HepG2 (cell line): ENCODE results near the gene SMIM36. TPM values are rescaled to one million over a fixed set of nuclear protein-coding genes. Genes with fewer than 3 reads are reported as not detected.
A peak's percentile ranks its signal among the peaks of the same experiment; 100 is the strongest.

Source experiments
- CBFB ChIP-seq: sonication (generic); formaldehyde crosslinking; IDR thresholded peaks from 2 replicates; pipeline ENCODE4 v1.4.0; 2020; ENCODE audit warnings: missing genetic modification reagents
- GABPA ChIP-seq, 2 experiments: IDR thresholded peaks; 2 replicates each; pipeline ENCODE4 v1.6.1; 2011 to 2016; ENCODE audit warnings: low read depth in 2 of 2, low read length in 1 of 2, missing biosample characterization in 1 of 2, missing genetic modification characterization in 1 of 2
- MEF2D ChIP-seq: sonication (generic); formaldehyde crosslinking; IDR thresholded peaks from 2 replicates; pipeline ENCODE4 v1.5.1; 2020; ENCODE audit warnings: mild to moderate bottlenecking, missing genetic modification reagents
- NFYB ChIP-seq: sonication (generic); formaldehyde crosslinking; IDR thresholded peaks from 2 replicates; pipeline ENCODE4 v1.4.0; 2020; ENCODE audit warnings: missing genetic modification reagents
- SRF ChIP-seq: IDR thresholded peaks from 2 replicates; pipeline ENCODE4 v1.6.1; 2011; ENCODE audit warnings: mild to moderate bottlenecking, low read depth, low read length, moderate library complexity
- ZC3H13 ChIP-seq: sonication (generic); formaldehyde crosslinking; IDR thresholded peaks from 2 replicates; pipeline ENCODE4 v1.8.1; 2023; ENCODE audit warnings: mild to moderate bottlenecking, missing genetic modification reagents, moderate library complexity
- ZKSCAN5 ChIP-seq: sonication (generic); formaldehyde crosslinking; IDR thresholded peaks from 2 replicates; pipeline ENCODE4 v1.5.1; 2020; ENCODE audit warnings: mild to moderate bottlenecking, missing genetic modification reagents
- ZNF282 ChIP-seq: fragments of 450-650 bp; IDR thresholded peaks from 2 replicates; pipeline ENCODE4 v1.6.1; 2018; ENCODE audit not compliant: partially characterized antibody
- ZNF557 ChIP-seq: sonication (generic); formaldehyde crosslinking; IDR thresholded peaks from 2 replicates; pipeline ENCODE4 v1.4.0; 2020; ENCODE audit warnings: missing genetic modification reagents
- ZNF619 ChIP-seq: sonication (generic); formaldehyde crosslinking; IDR thresholded peaks from 2 replicates; pipeline ENCODE4 v1.4.0; 2020; ENCODE audit warnings: mild to moderate bottlenecking, missing genetic modification reagents
- ZNF777 ChIP-seq: sonication (generic); formaldehyde crosslinking; IDR thresholded peaks from 2 replicates; pipeline ENCODE4 v1.4.0; 2020; ENCODE audit warnings: missing genetic modification reagents
- ZNF850 ChIP-seq: sonication (generic); formaldehyde crosslinking; conservative IDR thresholded peaks from 2 replicates; pipeline ENCODE4 v1.9.0; 2021; ENCODE audit warnings: mild to moderate bottlenecking, missing genetic modification reagents
- polyA plus RNA-seq, 8 experiments: library from polyadenylated mRNA; depleted of rRNA in 3 of 8; stranded (reverse) in 7 of 8; unstranded in 1 of 8; fragments of >200 nt; fragmentation: Illumina TruSeq in 4 of 8; extraction: Trizol in 4 of 8; gene quantifications; 2 replicates each; pipeline versions ENCODE4 v1.2.1 to v1.2.3, GENCODE V29; 2011 to 2016; ENCODE audit warnings: low read depth in 4 of 8, missing spikeins in 1 of 8, mixed read lengths in 1 of 8; ENCODE audit not compliant: insufficient read depth in 1 of 8
- total RNA-seq, 5 experiments: library from RNA; depleted of rRNA; stranded (reverse); fragments of >200 nt; fragmentation: Illumina TruSeq; extraction: Trizol; gene quantifications; 2 replicates each; pipeline ENCODE4 v1.2.3, GENCODE V29; 2016; ENCODE audit warnings: low read depth in 1 of 5
- TF ChIP-seq, protein P1 (sequence below): IDR thresholded peaks from 2 replicates; pipeline ENCODE4 v1.6.1; 2016; ENCODE audit warnings: low read depth, control low read depth
- TF ChIP-seq, protein P2 (sequence below): sonication (generic); formaldehyde crosslinking; IDR thresholded peaks from 2 replicates; pipeline ENCODE4 v1.5.0; 2020; ENCODE audit warnings: mild to moderate bottlenecking, missing genetic modification reagents, borderline replicate concordance
- TF ChIP-seq, protein P3 (sequence below): sonication (generic); formaldehyde crosslinking; IDR thresholded peaks from 2 replicates; pipeline ENCODE4 v1.4.0; 2020; ENCODE audit warnings: missing genetic modification reagents, borderline replicate concordance
- TF ChIP-seq, protein P4 (sequence below): sonication (generic); formaldehyde crosslinking; IDR thresholded peaks from 2 replicates; pipeline ENCODE4 v1.8.0; 2022; ENCODE audit warnings: mild to moderate bottlenecking, missing genetic modification reagents

The SMIM36 gene
- total and polyA plus RNA-seq, 2 of the 13 experiments (the other 11 are each of a cell fraction or from before 2014, with no cell fraction given) = not detected

DNA sequence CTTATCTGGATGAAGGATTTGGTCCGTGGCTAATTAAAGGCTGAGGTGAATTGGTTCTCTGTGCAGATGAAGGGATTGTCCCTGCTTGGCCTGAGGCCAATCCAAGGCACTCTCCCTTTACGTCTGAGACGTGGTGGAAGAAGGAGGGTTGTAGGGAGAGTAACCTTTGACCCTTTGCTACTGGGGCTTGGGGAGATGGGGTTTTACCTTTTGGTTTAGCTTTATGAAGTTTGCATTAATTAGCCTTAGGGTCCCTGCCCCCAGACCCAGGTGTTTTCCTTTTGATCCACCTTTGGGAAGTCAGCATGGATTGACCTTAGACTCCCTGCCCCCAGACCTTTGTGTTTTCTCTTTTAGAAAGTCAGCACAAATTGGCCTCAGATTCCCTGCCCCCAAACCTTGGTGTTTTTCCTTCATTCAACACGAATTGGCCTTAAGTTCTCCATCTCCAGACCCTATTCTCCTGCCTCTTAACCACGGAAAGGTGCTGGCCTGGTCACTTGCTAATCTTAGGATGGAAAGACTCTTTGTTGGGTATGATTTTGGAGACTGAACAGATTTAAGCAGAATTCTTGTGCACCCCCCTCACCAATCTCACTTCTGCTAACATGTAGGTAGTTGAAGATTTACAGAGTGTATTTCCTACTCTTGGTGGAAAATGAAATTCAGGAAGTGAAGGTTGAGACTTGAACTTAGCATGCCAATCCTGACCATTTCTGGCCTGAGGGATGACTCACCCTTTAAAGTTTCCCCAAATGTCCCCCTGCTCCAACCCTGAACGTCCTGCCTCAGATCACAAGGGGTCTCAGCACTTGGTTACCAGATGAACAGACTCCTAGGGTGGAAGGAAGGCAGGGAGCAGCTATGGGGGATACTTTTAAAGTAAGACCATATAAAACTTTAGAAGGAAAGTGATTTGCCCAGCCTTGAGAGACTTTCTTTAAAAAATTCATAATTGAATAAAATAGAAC, 66.5 kb downstream of the SMIM36 start (continued):
- TF ChIP-seq, protein P1, sequence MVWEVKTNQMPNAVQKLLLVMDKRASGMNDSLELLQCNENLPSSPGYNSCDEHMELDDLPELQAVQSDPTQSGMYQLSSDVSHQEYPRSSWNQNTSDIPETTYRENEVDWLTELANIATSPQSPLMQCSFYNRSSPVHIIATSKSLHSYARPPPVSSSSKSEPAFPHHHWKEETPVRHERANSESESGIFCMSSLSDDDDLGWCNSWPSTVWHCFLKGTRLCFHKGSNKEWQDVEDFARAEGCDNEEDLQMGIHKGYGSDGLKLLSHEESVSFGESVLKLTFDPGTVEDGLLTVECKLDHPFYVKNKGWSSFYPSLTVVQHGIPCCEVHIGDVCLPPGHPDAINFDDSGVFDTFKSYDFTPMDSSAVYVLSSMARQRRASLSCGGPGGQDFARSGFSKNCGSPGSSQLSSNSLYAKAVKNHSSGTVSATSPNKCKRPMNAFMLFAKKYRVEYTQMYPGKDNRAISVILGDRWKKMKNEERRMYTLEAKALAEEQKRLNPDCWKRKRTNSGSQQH = no peak
- TF ChIP-seq ZNF282 (no peak), CBFB (no peak), SRF (peak; percentile 83), ZC3H13 (CRISPR knock-in tag) (no peak), NFYB (CRISPR knock-in tag) (0 out of 2 replicates have a peak, but pooled peaks have one; percentile 23), ZNF850 (CRISPR knock-in tag) (no peak), ZNF777 (CRISPR knock-in tag) (no peak), GABPA (IDR thresholded peaks at IDR 0.05; ENCODE audit: low read depth, low read length) (no peak), GABPA (CRISPR knock-in tag; IDR thresholded peaks at IDR 0.05; ENCODE audit: low read depth) (0 out of 2 replicates have a peak, but pooled peaks have one; percentile 54), MEF2D (CRISPR knock-in tag) (peak; percentile 56), ZNF557 (CRISPR knock-in tag) (no peak), ZNF619 (CRISPR knock-in tag) (no peak), ZKSCAN5 (CRISPR knock-in tag) (no peak)
- TF ChIP-seq, protein P2, sequence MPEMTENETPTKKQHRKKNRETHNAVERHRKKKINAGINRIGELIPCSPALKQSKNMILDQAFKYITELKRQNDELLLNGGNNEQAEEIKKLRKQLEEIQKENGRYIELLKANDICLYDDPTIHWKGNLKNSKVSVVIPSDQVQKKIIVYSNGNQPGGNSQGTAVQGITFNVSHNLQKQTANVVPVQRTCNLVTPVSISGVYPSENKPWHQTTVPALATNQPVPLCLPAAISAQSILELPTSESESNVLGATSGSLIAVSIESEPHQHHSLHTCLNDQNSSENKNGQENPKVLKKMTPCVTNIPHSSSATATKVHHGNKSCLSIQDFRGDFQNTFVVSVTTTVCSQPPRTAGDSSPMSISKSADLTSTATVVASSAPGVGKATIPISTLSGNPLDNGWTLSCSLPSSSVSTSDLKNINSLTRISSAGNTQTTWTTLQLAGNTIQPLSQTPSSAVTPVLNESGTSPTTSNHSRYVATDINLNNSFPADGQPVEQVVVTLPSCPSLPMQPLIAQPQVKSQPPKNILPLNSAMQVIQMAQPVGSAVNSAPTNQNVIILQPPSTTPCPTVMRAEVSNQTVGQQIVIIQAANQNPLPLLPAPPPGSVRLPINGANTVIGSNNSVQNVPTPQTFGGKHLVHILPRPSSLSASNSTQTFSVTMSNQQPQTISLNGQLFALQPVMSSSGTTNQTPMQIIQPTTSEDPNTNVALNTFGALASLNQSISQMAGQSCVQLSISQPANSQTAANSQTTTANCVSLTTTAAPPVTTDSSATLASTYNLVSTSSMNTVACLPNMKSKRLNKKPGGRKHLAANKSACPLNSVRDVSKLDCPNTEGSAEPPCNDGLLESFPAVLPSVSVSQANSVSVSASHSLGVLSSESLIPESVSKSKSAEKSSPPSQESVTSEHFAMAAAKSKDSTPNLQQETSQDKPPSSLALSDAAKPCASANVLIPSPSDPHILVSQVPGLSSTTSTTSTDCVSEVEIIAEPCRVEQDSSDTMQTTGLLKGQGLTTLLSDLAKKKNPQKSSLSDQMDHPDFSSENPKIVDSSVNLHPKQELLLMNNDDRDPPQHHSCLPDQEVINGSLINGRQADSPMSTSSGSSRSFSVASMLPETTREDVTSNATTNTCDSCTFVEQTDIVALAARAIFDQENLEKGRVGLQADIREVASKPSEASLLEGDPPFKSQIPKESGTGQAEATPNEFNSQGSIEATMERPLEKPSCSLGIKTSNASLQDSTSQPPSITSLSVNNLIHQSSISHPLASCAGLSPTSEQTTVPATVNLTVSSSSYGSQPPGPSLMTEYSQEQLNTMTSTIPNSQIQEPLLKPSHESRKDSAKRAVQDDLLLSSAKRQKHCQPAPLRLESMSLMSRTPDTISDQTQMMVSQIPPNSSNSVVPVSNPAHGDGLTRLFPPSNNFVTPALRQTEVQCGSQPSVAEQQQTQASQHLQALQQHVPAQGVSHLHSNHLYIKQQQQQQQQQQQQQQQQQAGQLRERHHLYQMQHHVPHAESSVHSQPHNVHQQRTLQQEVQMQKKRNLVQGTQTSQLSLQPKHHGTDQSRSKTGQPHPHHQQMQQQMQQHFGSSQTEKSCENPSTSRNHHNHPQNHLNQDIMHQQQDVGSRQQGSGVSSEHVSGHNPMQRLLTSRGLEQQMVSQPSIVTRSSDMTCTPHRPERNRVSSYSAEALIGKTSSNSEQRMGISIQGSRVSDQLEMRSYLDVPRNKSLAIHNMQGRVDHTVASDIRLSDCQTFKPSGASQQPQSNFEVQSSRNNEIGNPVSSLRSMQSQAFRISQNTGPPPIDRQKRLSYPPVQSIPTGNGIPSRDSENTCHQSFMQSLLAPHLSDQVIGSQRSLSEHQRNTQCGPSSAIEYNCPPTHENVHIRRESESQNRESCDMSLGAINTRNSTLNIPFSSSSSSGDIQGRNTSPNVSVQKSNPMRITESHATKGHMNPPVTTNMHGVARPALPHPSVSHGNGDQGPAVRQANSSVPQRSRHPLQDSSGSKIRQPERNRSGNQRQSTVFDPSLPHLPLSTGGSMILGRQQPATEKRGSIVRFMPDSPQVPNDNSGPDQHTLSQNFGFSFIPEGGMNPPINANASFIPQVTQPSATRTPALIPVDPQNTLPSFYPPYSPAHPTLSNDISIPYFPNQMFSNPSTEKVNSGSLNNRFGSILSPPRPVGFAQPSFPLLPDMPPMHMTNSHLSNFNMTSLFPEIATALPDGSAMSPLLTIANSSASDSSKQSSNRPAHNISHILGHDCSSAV (CRISPR knock-in tag) = no peak
- TF ChIP-seq, protein P3, sequence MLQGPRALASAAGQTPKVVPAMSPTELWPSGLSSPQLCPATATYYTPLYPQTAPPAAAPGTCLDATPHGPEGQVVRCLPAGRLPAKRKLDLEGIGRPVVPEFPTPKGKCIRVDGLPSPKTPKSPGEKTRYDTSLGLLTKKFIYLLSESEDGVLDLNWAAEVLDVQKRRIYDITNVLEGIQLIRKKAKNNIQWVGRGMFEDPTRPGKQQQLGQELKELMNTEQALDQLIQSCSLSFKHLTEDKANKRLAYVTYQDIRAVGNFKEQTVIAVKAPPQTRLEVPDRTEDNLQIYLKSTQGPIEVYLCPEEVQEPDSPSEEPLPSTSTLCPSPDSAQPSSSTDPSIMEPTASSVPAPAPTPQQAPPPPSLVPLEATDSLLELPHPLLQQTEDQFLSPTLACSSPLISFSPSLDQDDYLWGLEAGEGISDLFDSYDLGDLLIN (CRISPR knock-in tag) = 0 out of 2 replicates have a peak, but pooled peaks have one; percentile 8
- TF ChIP-seq, protein P4, sequence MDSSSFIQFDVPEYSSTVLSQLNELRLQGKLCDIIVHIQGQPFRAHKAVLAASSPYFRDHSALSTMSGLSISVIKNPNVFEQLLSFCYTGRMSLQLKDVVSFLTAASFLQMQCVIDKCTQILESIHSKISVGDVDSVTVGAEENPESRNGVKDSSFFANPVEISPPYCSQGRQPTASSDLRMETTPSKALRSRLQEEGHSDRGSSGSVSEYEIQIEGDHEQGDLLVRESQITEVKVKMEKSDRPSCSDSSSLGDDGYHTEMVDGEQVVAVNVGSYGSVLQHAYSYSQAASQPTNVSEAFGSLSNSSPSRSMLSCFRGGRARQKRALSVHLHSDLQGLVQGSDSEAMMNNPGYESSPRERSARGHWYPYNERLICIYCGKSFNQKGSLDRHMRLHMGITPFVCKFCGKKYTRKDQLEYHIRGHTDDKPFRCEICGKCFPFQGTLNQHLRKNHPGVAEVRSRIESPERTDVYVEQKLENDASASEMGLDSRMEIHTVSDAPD (CRISPR knock-in tag) = peak; percentile 77; the same call in 1 of the 2 replicates
